Adrenal gland (tissue), 5 donors: ENCODE results near the gene RPL22.

Source experiments
- POLR2A ChIP-seq, 2 donors: fragments of 450-650 bp; IDR thresholded peaks; one replicate each; pipeline ENCODE4 v1.6.1; 2017; ENCODE audit warnings: antibody characterized with exemption in 2 of 2, mild to moderate bottlenecking in 2 of 2, moderate library complexity in 1 of 2
- TF ChIP-seq, protein P1 (sequence below), 6 experiments: fragments of 450-650 bp in 4 of 6; fragments of 200-600 bp in 2 of 6; sonication (generic) in 1 of 6; IDR thresholded peaks; 1 replicate in 5 of 6; 2 replicates in 1 of 6; pipeline versions ENCODE4 v1.5.1 to v1.8.0; 2016 to 2021; ENCODE audit warnings: antibody characterized with exemption in 6 of 6, mild to moderate bottlenecking in 2 of 6, moderate library complexity in 1 of 6
- donor health status: DM: no; HTN: no; CAD: no.

- TF ChIP-seq, protein P1, sequence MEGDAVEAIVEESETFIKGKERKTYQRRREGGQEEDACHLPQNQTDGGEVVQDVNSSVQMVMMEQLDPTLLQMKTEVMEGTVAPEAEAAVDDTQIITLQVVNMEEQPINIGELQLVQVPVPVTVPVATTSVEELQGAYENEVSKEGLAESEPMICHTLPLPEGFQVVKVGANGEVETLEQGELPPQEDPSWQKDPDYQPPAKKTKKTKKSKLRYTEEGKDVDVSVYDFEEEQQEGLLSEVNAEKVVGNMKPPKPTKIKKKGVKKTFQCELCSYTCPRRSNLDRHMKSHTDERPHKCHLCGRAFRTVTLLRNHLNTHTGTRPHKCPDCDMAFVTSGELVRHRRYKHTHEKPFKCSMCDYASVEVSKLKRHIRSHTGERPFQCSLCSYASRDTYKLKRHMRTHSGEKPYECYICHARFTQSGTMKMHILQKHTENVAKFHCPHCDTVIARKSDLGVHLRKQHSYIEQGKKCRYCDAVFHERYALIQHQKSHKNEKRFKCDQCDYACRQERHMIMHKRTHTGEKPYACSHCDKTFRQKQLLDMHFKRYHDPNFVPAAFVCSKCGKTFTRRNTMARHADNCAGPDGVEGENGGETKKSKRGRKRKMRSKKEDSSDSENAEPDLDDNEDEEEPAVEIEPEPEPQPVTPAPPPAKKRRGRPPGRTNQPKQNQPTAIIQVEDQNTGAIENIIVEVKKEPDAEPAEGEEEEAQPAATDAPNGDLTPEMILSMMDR (IDR thresholded peaks at IDR 0.05), result peak in 1 of 6 experiments; percentile 16
- TF ChIP-seq POLR2A (IDR thresholded peaks at IDR 0.05), result no peak
Measured at GRCh38 chr1:6162773-6163172, 36.6 kb downstream of the RPL22 start.
